Astrocyte of the hippocampus (primary cell): Measurements from ENCODE around the gene RAB40A.

Experiments used
- DNase-seq: peaks from one replicate; pipeline ENCODE4 v3.0.0; 2011; ENCODE audit warnings: low read depth, low spot score

Gene RAB40A, protein sequence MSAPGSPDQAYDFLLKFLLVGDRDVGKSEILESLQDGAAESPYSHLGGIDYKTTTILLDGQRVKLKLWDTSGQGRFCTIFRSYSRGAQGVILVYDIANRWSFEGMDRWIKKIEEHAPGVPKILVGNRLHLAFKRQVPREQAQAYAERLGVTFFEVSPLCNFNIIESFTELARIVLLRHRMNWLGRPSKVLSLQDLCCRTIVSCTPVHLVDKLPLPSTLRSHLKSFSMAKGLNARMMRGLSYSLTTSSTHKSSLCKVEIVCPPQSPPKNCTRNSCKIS

DNA sequence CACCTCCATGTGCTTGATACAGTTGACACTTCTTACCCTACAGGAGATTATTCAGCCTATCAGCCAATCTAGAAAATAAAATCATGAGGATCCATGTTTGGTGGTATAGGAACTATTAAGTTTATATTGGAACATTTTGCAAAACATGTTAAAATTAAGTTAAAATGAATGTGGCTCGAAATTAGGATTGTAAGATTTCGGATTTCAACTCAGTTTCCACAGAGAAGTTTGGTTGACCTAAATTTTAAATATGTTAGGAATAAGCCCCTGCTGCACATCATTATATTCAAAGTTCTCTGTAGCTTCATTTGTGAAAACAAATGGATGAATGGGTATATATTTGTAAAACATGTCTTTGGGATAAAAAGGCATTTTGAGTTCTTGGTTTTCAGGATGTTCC is at the start of gene RAB40A:
TSS of gene RAB40A (minus strand) at position 101 of the 400 bp plus-strand sequence. CDS start 18,733 bp downstream, outside the sequence.
- no peak for DNase-seq

DNA sequence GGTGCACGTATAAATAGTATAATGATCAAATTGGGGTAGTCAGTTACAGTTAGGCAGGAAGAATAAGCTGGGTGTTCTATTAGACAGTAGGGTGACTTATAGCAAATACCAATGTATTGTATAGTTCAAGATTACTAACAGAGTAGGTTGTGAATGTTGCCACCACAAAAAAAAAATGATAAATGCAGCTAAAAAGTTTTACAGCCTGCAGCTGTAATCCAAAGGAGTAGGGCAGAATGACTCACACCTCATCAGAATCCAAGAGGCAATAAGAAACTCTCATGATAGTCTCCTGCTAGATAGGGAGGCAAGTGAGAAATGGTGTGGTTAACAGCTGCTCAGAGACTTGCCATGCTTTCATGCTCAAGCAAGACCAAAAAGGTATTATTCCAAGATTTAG is 46.5 kb upstream of the RAB40A start:
- peak; percentile 35 for DNase-seq

DNA sequence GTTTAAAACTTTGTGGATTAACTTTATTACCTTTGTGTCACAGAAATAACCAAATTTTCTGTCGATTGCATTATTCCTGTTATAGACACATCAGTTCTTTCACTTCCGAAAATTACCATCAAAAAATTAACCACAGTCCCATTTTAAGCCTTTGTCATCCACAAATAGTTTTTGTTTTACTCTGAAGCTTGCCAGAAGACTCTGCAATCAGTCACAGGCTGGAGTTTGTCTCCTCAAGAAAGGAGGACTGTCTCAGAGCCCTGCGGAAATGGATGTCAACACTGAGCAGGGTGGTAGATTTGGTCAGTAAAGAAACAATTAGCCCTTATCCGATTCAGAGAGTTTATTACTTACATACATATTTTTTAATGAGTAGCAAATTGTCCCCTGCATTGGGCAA is 45.9 kb upstream of the RAB40A start:
- no peak for DNase-seq

DNA sequence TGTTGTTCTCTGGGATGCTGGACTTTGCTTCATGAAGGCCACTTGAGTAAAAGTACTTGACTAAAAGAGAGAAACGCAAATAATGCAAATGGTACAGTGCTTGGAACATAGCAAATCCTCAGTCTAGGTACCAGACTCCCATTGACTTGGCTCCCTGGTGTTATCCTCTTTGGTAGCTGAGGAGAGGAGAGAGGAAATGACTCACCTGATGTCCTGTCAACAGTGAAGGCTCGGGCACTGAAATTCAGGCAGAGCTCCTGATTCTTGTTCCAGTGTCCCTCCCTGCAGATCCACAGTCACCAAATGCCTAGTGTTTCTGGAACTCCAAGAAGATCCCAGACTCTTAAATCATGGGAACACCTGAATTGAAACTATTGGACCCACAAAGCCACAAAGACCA is 43.5 kb upstream of the RAB40A start:
- no peak for DNase-seq

DNA sequence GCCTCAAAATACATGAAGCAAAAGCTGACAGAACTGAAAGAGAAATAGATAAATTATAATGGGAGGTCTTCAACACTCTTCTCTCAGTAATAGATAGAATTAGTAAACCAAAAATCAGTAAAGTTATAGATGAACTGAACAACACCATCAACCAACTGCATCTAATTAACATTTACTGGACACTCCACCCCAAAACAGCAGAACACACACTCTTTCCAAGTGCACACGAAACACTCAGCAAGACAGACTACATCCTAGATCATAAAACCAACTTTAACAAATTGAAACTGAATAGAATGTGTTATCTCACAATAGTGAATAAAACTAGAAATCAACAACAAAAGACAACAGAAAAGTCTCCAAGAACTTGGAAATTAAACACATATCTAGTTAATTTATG is 41.0 kb upstream of the RAB40A start:
- no peak for DNase-seq

DNA sequence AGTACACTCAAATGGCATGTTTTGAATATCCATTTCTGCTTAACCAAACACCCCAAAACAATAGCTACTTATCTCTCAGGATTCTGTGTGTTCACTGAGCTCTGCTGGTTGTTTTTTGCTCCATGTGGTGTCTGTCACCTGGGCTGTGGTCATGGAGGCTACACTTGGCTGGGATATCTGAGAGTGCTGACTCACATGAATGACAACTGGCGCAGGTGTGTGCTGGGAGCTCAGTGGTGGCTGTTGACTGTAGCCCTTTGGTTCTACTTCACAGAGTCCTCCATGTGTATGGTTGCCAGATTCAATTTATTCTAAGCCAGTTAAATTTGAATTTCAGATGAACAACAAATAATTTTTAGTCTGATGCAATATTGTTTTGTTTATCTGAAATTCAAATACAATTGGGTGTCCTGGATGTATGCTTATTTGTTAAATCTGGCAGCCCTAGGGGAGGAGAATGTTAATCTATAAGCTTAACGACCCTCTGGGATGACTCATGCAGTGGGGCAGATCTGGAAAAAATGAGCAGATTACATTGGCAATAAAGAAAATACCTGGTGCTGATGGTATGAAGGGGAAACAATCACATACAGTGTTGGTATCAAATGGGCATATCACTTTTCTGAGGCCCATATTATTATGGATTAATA is 37.8 kb upstream of the RAB40A start:
- DNase-seq, result no peak

DNA sequence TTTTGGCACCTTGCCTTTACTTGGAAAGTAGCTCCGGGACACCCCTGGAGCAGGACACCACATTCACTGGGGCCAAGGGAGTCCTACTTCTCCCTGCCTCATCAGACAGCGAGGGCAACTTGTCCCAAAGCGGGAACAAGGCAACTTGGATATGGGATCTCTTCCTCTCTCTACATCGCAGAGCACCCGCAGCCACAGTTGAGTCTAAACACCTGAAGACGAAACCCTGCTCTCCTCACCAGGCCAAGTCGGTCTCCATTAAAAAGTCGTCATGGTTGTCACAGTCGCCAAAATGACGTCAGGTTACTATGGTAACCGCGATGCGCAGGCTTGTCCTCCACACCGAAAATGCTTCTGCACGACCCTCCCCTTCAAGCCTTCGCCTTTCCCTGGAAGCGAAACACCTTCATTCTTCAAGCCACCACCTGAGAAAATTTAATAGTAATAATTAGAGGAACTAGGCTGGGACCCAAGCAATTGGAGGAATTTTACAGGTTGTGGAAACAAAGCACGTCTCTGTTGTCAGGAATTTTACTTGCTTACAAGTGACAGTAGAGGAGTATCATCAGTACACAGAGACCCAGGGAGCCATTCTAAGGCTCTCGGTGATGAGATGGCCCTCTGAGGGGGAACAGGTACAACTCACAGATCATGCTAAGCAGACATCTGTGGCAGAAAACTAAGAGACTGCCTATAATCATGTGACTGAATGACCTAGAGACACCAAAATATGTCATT is 35.6 kb upstream of the RAB40A start:
- peak; percentile 81 for DNase-seq

DNA sequence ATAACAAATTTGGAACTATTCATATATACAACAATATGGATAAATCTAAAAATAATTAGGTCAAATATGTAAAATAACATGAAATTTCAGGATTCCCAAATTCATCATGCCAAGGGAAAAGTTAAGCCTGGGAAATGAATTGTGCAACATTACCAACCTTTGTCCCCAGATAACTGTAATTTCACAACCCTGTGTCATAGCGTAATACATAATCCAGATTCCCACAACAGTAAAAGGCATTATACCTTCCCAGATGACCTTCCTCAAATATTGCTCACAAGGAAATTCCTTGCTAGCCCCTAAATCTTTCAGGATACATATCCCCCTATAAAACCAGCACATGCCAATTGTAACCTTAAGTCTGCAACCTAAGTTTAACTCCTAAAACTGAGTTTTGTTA is 32.9 kb upstream of the RAB40A start:
- DNase-seq, result no peak

DNA sequence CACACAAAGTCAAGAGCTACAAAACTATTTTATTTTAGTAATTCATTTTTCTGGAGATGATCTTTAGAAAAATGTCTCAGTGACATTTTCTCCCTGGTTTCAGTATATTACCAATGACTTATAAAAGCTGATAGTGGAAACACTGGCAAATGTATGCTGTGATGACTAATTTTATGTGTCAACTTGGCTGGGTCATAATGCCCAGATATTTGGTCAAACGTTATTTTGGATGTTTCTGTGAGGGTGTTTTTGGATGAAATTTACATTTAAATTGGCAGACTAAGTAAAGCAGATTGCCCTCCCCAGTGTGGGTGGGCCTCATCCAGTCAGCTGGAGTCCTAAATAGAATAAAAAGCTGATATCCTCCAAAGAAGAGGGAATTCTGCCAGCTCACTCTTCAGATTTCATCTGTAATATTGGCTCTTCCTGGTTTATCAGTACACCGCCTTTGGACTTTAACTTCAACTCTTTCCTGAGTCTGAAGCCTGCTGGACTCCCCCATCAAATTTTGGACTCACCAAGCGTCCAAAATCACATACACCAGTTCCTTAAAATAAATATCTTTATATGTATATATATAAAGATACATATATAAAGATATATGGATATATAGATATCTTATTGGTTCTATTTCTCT is 31.2 kb upstream of the RAB40A start:
- DNase-seq, result no peak

DNA sequence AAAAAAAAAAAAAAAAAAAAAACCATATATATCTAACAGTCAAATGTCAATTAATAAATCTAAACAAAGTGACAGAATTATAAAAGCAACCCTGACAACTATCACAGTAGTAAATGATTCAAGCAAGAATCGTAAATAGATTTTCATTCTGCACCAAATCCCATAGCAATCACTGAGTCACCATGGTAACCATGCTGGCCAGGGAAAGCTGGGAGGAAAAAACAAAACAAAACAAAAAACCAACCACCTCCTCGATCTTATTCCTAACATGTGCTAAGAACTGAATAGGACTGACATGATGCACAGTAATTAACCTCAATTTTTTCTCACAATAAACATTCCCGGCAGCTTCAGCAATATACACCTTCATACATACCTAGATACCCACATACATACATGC is 30.6 kb upstream of the RAB40A start:
- DNase-seq, result no peak

DNA sequence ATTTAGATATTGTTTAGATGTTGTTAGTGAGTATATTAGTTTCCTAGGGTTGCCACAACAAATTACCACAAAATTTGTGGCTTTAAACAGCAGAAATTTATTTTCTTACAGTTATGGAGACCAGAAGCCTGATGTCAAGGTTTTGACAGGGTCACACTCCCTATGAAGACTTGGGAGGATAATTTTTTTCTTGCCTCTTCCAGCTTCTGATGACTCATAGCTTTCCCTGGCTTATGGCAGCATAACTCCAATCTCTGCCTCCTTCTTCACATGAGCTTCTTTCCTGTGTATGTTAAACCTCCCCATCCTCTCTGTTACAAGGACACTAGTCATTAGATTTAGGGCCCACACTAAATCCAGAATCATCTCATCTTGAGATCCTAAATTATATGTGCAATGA is 20.9 kb upstream of the RAB40A start:
- DNase-seq, result peak; percentile 26

DNA sequence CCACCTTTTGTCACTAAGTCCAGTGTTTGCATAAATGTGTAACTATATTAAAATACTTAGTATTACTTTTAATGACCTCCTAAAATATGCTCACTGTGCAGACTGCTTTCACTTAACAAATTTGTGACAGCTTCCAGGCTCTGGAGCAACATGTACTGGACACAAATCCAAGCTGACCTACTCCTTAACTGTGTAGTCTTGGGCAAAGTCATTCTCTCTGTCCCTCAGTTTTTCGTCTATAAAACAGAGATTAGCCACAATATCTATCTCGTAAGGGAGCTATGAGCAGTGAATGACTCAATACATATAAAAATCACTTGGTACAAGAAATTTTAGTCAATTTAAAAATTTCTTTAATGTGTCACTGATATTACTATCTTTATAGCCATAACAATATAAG is 20.4 kb upstream of the RAB40A start:
- no peak for DNase-seq

DNA sequence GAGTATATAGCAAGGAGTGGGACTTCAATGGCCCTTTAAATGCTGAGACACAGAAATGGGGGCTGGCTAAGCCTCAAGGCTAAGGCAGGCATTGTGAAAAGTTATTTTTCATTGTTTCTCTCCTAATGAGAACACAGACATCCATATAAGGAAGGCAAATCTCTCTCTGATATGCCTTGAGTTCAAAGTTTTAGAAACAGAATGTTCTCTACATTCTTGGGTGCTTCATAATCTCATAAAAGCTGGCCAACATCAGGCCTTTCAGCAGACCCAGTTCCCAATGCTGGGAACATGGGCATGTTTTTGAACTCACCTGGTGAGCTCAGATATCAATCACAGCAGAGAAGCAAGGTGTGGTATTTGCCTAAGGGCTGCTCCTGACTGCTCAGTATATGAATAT is 19.4 kb upstream of the RAB40A start:
- peak; percentile 13 for DNase-seq

DNA sequence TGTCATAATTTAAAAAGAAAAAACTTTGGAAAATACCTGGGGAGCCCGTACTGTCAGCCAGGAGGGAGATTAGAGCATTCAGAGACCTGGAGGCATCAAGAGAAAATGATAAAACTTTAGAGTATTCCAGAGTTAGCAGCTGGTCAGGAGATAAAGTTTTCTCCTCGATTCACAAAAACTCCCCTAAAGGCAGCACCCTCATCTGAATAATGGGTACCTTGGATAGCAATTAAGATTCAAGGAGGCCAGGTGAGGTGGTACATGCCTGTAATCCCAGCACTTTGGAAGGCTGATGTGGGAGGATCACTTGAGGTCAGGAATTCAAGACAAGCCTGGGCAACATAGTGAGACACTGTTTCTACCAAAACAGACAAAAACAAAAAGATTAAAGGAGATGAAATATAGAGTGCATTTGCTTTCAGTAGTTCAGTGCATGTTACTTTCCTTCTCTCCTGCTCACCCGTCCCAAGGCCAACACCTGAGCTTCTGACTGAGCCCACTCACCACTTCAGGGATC is 18.6 kb upstream of the RAB40A start:
- no peak for DNase-seq

DNA sequence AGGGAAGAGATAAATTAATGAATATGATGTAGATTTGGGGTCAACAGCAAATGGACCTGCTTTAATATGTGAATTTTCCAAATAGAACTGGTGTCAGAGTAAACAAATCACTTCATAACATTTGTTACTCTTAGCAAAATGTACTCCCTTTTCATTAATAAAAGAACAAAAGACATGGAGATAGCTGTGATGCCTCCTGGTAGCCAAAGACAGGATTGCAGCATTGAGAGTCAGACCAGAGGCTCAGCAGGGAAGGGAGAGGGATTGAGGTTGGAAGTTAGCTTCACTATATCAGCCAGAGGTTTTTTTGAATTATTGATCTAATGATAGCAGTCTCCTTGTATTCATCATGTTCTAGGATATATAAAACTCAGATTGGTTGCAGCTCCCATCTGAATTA is 17.4 kb upstream of the RAB40A start:
- DNase-seq, result no peak

DNA sequence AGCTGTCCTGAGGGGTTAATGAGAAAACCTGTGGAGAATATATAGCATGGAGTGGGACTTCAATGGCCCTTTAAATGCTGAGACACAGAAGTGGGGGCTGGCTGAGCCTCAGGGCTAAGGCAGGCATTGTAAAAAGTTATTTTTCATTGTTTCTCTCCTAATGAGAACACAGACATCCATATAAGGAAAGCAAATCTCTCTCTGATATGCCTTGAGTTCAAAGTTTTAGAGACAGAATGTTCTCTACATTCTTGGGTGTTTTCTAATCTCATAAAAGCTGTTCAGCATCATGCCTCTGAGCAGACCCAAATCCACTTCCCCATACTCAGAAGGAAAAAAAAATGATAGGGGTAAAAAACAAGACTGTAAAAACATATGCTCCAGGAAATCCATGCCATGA is 16.8 kb upstream of the RAB40A start:
- DNase-seq, result no peak

DNA sequence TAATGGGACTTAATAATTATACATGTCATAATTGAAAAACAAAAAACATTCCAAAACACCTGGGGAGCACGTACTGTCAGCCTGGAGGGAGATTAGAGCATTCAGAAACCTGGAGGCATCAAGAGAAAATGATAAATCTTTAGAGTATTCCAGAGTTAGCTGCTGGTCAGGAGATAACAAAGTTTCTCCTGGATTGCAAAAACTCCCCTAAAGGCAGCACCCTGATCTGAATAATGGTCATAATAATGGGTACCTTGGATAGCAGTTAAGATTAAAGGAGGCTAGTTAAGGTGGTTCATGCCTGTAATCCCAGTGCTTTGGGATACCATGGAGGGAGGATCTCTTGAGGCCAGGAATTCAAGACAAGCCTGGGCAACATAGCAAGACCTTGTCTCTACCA is 15.9 kb upstream of the RAB40A start:
- no peak for DNase-seq

DNA sequence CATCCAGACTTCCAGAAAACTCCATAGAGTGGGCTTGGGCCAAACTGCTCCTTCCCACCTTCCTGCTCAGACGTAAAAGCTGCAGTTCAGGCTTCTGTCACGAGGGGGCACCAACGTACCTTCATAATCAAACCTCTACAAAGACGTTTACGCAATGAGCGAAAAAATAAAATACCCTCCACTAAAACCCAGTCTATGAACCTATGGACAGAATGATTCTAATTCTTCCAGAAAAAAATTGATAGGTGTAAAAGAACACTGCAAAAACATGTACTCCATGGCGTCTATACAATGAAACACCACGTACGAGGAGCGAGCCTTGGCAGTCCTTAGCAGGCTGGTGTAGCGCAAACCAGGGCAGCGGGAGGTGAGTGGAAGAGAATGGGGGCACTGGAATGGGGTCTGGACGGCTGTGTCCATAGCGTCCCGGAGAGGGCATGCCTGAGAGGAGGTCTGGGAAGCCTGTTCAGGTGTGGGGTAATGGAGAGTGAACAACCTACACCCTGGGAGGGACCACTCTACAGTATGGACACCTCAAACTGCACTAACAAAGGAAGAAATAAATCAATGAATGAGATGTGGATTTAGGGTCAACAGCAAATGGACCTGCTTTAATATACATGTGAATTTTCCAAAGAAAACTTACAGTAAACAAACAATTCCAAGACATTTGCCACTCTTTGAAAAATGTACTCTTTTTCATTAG is 14.4 kb upstream of the RAB40A start:
- peak; percentile 79 for DNase-seq

DNA sequence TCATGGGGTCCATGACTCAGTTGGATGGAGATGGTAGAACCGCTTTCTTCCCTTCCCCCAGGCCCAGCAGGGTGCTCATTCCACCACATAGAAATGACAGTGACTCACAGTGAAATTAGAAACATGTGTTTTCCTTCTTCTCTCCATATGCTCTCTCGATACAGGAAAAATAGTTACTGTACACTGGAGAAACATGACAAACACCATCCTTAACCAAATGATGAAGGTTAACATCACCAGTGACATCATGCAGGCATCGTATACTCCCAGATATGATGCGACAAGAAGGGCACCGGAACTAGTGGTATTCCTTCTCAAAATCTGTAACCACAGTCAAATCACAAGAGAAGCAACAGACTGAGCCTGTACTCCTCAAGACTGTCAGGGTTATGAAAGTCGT is 11.7 kb upstream of the RAB40A start:
- DNase-seq, result peak; percentile 30

DNA sequence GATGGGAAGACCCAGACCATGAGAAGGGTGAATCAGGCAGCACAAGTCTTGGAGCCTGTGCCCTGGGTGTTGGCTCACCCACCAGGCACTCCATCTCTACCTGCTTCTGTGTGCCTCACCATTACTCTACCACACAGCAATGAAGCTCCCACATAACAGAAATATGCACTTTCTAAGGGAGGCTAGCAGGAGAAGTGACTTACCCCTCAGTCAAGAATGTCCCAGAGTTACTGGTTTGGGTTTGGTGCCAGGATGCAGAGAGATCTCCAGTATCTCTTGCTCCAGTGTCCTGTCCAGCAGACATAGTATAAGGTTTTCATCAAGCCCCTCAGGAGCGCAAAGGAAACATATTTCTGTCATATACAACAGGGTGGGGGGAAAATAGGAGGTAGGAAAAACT is 11.3 kb upstream of the RAB40A start:
- DNase-seq, result no peak

DNA sequence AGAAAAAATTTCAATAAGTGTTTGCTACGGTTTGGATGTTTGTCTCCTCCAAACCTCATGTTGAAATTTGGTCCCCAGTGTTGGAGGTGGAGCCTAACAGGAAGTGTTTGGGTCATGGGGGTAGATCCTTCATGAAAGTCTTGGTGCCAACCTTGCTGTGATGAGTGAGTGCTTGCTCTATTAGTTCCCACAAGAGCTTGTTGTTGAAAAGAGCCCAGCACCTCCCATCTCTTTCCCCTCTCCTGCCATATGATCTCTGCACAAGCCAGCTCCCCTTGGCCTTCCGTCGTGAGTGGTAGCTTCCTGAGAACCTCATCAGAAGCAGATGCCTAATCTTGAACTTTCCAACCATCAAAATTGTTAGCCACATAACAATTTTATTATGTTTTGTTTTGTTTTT is 10.3 kb upstream of the RAB40A start:
- DNase-seq, result no peak

DNA sequence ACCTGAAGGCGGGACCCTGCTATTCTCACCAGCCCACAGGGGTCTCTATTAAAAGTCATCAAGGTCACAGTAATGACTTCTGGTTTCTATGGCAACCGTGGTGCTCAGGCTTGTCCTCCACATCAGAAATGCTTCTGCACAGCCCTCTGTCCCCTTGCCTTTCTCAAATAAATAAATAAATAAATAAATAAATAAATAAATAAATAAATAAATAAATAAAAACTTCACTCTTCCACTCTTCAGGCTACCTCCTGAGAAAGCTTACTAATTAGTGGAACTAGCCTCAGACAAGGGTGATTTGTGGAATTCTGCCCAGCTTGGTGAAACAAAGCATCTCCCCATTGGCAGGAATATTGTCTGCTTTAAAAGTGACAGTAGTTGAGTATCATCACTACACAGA is 5.5 kb upstream of the RAB40A start:
- DNase-seq, result no peak
